Cardiac septum (tissue), 1 donor: ENCODE data around the gene TMEM128. TPM values are rescaled to one million over a fixed set of nuclear protein-coding genes. Genes with fewer than 3 reads are reported as not detected.
"Not testable (repeated sequence)": the region's sequence is repeated elsewhere in the genome, so short reads cannot be mapped to it uniquely, and the experiment has no call there.

Source experiments
- DNase-seq: peaks from one replicate; pipeline ENCODE4 v3.0.0-alpha.2; 2020; ENCODE audit warnings: low spot score
- intact Hi-C: fragments of 100-400 bp; cut with DNase I; formaldehyde crosslinking; loops from one replicate; pipeline ENCODE4 v1.14.0; 2022
- total RNA-seq: library from RNA; stranded (reverse); fragmentation: NEBNext Ultra II Directional; extraction: Animal tissue kit (Norgen Biotek cat#: 25700); gene quantifications from one replicate; pipeline ENCODE4 v1.2.1, GENCODE V29; 2021
- donor health status: DM: no; HTN: no; CAD: no.

The TMEM128 gene
- total RNA-seq, 1 donor from 2014 or later = 12.4 TPM

DNA sequence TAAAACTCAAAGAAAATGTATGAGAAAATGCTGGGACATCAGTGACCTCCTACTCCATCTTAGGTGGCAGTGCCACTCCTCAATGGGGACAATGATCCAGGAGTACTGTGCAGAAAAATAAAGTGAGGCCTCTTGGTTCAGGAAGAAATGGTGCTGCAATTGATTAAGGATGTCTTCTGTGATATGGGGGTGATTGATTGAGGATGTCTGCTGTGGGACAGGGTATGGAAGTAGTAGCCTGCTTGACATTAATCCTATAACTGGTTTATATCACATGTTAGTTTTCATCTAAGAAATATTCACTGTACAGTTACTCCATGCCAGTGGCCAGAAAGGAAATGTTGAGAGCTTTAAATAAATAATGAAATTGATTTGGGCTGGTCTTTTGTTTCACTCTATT is 41.8 kb downstream of the TMEM128 start:
- intact Hi-C loops = no loop called here
- DNase-seq = no peak

GRCh38 chr4:4204401-4204745 is 43.6 kb downstream of the TMEM128 start:
- no peak for DNase-seq
- intact Hi-C loops = no loop called here

GRCh38 chr4:4203688-4204400 is 44.2 kb downstream of the TMEM128 start:
- intact Hi-C loops = no loop called here
- DNase-seq = no peak

DNA sequence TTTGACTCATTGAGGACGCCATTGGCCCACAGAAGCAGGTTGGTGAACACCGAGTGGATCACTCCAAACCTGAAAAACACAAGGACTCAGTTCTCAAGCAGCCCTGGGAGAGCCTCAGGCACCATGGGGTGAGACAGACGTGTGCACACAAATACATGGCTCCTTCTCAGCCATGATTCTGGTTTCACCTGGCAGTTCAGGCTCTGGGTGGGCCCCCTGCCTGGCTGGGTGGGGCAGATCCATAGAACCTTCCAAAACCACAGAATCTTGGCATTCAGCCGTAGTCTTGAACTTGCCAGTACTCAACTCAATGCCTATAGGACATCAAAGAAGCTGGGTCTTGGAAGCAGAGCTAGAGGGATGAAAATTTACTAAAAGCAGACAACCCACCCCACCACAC is 45.5 kb downstream of the TMEM128 start:
- intact Hi-C loops = no loop called here
- no peak for DNase-seq

GRCh38 chr4:4200624-4201023 is 47.4 kb downstream of the TMEM128 start:
- no peak for DNase-seq
- intact Hi-C loops = no loop called here

GRCh38 chr4:4195354-4195753 is 52.7 kb downstream of the TMEM128 start:
- intact Hi-C loops = no loop called here

DNA sequence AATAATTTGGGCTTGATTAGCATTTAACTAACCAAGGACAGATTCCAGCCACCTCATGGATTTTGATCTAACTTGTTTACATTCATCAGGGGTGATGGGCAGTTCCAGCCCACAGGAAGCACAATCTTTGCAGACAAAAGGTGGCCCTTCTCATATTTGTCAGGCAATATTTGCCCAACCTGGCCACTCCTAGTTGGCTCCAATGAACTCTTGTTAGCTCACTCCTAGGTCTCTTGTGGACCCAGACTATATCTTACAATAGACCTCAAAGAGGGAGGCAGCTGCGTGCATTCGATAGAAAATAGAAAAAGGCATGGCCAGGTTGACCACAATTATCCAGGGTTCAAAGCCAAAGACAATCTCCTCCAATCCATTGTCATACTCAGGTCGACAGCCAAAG is 59.5 kb downstream of the TMEM128 start:
- intact Hi-C loops = not testable (repeated sequence)

More at GRCh38 chr4:4195354-4195753, 52.7 kb downstream of the TMEM128 start:
- DNase-seq = no peak

More for the DNA sequence above, 59.5 kb downstream of the TMEM128 start:
- DNase-seq = not testable (repeated sequence)

Other genes starting within 250 kb of the TMEM128 start
- not detected for gene OTOP1, start 21.3 kb downstream of the TMEM128 start, total RNA-seq
- gene LYAR, start 41.9 kb upstream of the TMEM128 start, total RNA-seq = 21.2 TPM
- gene ZBTB49, start 42.0 kb upstream of the TMEM128 start, total RNA-seq = 7.7 TPM
- gene NSG1, start 138.9 kb upstream of the TMEM128 start, total RNA-seq = 2.6 TPM